GM13977 (cell line): ENCODE results near the gene HOXC11.

ENCODE experiments used
- DNase-seq: peaks from one replicate; pipeline ENCODE4 v3.0.0; 2012; ENCODE audit warnings: low spot score
- in situ Hi-C: fragments of 300-500 bp; cut with MboI; formaldehyde crosslinking; loops from one replicate; pipeline ENCODE4 v1.12.0; 2022; ENCODE audit warnings: low sequenced_read_pairs, low pct_unique_long_range_greater_than_20kb, mixed read lengths, inconsistent platforms; ENCODE audit not compliant: unreplicated experiment
- TF ChIP-seq, protein P1 (sequence below): IDR thresholded peaks from 2 replicates; pipeline ENCODE4 v1.5.1; 2012; ENCODE audit warnings: mild to moderate bottlenecking, control low read depth; ENCODE audit not compliant: insufficient read depth; ENCODE audit errors: extremely low read depth, missing control alignments

HOXC11 gene

DNA sequence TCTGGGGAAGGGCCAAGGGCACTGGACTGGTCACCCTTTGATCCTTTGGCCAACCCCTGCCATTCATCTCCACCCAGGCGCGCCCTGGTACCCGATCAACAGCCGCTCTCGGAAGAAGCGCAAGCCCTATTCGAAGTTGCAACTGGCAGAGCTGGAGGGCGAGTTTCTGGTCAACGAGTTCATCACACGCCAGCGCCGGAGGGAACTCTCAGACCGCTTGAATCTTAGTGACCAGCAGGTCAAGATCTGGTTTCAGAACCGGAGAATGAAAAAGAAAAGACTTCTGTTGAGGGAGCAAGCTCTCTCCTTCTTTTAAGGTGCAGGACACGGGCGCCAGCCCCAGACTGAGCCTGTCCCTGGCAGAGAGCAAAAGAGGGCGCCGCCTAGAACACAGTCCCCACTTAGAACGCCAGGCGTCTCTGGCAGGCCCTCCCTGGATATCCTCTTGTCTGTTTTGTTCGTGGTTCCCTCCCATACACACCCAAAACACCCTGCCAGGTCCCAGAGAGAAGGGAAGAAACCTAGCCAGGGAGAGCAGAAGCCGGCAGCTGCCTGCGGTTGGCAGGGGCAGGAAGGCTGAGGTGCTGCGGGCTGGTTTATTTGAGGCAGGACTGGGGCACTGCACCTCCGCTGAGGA, 16.6 kb upstream of the HOXC11 start:
- in situ Hi-C loops: no loop called here
- DNase-seq: no peak
- TF ChIP-seq, protein P1, sequence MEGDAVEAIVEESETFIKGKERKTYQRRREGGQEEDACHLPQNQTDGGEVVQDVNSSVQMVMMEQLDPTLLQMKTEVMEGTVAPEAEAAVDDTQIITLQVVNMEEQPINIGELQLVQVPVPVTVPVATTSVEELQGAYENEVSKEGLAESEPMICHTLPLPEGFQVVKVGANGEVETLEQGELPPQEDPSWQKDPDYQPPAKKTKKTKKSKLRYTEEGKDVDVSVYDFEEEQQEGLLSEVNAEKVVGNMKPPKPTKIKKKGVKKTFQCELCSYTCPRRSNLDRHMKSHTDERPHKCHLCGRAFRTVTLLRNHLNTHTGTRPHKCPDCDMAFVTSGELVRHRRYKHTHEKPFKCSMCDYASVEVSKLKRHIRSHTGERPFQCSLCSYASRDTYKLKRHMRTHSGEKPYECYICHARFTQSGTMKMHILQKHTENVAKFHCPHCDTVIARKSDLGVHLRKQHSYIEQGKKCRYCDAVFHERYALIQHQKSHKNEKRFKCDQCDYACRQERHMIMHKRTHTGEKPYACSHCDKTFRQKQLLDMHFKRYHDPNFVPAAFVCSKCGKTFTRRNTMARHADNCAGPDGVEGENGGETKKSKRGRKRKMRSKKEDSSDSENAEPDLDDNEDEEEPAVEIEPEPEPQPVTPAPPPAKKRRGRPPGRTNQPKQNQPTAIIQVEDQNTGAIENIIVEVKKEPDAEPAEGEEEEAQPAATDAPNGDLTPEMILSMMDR: no peak

DNA sequence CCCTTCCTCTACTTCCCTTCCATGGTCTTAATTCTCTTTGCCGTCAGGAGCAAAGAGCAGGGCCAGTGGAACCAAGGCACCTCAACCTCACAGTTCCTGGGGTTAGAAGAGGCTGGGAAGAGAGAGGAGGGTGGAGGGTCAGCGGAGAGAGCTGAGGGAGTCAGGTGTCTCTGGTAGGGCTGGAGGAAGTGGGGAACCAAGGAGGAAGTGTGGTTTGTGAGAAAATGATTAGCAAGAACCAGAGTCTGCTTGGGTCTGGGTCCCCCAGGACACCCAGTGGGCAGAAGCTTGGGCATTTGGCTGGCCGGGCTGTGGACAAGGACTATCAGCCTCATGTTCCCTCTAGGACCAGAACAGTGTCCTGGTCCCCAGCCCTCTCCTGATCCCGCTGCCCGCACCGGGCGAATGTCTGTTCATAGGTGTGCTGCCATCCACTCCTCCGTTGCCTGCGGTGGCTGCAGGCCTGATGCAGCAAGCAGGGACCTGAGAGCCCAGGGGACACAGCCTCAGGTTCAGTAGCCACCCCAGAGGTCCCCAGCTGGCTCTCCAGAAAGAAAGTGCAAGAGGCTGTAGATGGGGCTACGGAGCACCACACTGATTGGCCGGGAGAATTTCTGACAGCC, 15.9 kb upstream of the HOXC11 start:
- DNase-seq: no peak
- in situ Hi-C loops: no loop called here
- TF ChIP-seq, protein P1: no peak

DNA sequence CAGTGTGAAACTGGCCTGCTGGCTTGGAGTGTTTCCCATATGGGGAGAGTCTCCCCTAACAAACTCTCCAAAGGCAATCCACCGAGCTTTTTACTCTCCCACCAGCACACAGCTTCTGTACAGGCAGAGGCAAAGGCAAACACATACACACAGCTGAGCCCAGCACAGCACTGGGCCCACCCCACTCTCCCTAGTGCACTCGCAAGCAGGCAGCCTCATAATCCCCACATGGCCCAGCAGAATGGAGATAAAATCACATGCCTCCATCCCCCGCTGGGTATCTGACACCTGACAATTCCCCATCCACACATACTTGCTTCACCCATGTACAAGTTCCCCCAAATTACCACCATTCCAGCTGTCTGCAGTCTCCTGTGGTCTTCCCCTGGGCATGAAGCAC, 14.8 kb upstream of the HOXC11 start:
- TF ChIP-seq, protein P1: no peak
- no peak for DNase-seq
- in situ Hi-C loops: no loop called here

DNA sequence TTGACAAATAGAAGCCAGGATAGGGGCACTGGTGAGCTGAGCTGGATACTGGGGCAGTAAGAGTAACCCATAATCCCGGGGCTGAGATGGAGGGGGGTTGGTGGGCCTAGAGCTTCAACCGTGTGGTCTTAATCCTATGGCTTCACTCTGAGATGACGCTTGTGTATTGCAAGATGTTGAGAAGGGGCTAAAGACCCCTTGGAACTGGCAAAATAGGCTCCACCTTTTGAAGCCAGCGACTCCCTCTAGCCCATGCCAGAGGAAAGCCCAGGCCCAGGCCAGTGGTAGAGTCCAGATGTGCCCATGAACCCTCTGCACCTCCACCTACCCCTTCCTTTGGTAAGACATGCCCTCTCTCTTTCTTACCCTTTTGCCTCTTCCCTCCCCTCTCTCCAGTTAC, 13.6 kb upstream of the HOXC11 start:
- DNase-seq: no peak
- TF ChIP-seq, protein P1: no peak
- in situ Hi-C loops: no loop called here

DNA sequence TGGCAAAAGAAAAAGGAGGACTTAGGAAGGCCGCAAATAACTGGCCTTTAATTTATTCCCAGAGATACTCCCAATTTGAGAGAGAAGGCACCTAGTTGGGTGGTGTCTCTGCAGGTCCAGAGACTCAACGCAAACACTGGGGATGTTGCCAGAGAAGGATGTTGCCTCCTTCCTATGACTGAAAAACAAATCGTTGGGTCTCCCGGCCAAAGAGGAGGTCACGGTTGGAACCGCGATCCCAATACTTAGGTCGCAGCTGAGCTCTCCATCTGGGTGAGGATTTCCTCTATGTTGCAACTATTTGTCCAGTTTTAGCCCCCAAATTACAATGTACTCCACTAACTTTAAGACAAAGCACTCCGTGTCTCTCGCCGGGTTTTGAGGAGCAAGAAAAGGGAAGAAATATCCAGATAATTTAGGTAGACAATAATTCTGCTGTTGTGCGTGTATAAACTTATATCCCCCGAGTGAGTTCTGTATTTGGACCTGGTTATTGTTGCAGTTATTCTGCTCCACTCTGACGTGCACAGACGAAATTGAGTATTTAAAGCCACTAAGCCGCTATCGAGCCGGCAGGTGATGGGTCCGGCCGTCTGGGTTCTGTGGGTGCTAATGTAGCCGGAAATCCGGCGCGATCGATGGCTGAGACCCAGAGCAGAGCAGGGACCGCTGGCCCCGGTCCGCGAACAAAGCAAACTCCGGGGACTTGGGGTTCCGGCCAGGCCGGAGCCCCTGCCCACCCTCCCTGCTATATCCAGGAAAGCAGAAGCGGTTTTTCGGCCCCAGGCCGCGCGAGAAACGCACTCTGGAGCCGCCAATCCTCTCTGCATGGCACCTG, 12.5 kb upstream of the HOXC11 start:
- DNase-seq: no peak
- TF ChIP-seq, protein P1: no peak
- in situ Hi-C loops: no loop called here

DNA sequence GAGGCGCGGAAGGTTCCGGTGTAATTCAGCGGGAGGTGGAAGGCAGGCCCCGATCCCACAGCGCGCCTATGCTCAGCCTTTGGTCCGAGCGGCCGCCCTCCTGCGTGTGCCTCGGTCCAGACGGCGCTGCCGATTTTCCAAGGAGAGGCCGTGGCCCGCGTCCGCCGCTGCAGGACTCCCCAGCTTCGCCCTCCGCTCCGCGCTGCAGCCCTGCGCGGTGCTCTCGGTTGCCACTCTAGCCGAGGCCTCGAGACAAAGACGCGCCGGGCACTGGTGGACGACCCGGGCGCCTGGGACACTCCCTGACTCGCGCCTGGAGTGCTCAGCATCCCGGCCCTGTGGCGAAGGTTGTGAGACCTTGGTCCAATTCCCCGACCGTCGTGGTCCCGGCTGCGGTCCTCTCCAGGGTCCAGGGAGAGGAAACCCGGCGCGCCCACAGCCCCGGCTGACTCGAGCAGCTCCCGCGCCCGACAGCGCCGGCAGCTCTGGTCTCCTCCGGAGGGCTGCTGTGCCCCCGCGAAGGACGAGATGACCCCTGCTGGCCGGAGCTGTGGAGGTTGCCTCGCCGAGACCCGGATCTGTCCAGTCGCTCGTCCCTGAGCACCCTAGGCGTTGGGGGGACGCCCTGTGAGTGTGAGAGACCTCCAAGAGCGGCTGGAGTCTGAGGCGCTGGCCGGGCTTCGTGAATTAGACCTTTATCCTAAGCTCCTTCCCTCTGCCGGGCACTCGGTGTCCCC, 11.7 kb upstream of the HOXC11 start:
- in situ Hi-C loops: no loop called here
- no peak for DNase-seq
- TF ChIP-seq, protein P1: no peak
